Cardiac fibroblast (primary cell): ENCODE measurements around the gene CAPZA2.
A peak's percentile ranks its signal among the peaks of the same experiment; 100 is the strongest.

Source experiments
- DNase-seq, 2 donors: peaks; one replicate each; pipeline versions ENCODE4 v3.0.0 to v3.0.0-alpha.2; 2010; ENCODE audit warnings: low read depth in 2 of 2
- H3K4me3 ChIP-seq, 2 donors: replicated peaks in 1 of 2; 1 replicate in 1 of 2; 2 replicates in 1 of 2; pipeline ENCODE4 v1.5.1; 2011; ENCODE audit warnings: low read depth in 2 of 2, low read length in 2 of 2, mild to moderate bottlenecking in 2 of 2, moderate library complexity in 1 of 2
- CTCF ChIP-seq: IDR thresholded peaks from one replicate; pipeline ENCODE4 v1.5.1; 2011; ENCODE audit warnings: low read depth, mild to moderate bottlenecking, low read length, inconsistent platforms

The CAPZA2 gene

DNA sequence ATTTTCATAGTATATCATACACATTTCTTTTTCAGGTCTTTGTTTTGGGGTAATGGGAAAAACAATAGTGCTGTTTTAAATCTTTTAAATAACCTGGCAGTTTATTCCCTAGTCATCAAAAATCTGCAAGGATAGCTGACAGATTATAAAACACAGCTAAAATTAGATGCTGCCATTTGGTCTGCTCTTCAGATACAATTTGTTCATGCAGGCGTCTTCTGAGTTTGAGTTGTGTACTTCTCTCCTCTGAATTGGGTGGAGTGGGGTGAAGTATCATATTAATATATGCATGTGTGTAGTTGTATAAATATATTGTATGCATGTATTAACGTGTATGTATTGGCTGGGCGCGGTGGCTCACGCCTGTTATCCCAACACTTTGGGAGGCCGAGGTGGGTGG lies 48.0 kb downstream of the CAPZA2 start:
- no peak for TF ChIP-seq CTCF
- DNase-seq: no peak
- no peak overlapping the region for H3K4me3 ChIP-seq

- no peak overlapping the region for H3K4me3 ChIP-seq
- TF ChIP-seq CTCF: no peak
- DNase-seq: no peak
These were observed 49.4 kb downstream of the CAPZA2 start for GRCh38 chr7:116911801-116912200.

GRCh38 chr7:116912269-116912909 lies 50.0 kb downstream of the CAPZA2 start:
- DNase-seq: no peak
- no peak overlapping the region for H3K4me3 ChIP-seq
- TF ChIP-seq CTCF: no peak

DNA sequence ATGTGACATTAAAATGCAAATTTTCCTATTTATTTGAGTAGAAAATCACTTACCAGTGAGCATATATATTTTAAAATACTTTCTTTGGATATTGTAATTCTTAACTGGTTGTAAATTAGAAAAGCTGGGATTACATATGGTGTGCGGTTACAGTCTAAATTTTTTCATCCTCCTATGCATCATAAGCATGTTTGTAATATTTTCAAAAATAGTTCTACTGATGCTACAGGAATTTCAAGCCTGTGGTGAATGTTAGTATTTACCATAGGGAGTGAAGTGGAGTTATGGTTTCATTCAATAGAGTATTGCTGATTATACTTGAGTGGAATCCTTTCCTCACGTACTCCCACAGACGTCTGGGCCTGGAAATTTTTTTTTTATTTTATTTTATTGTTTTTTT lies 56.3 kb downstream of the CAPZA2 start:
- H3K4me3 ChIP-seq: no peak overlapping the region
- no peak for DNase-seq
- TF ChIP-seq CTCF: no peak

DNA sequence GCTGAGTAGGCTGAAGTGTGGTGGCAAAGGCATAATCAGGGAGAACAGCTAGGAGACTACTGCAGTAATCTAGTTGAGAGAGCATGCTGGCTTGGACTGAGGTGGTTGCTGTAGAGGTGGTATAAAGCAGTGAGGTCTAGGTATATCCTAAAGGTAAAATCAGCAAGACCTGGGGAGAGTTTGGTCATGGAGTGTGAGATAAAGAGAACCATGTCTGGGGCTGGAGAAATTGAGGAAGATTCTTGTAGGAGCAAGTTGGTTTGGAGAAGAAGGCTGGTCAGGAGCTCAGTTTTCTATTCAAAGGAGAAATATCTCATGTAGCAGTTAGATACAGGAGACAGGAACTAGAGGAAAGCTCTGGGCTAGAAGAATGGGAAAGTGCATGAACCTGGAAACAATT lies 58.0 kb downstream of the CAPZA2 start:
- H3K4me3 ChIP-seq: no peak overlapping the region
- DNase-seq: no peak
- TF ChIP-seq CTCF: no peak

DNA sequence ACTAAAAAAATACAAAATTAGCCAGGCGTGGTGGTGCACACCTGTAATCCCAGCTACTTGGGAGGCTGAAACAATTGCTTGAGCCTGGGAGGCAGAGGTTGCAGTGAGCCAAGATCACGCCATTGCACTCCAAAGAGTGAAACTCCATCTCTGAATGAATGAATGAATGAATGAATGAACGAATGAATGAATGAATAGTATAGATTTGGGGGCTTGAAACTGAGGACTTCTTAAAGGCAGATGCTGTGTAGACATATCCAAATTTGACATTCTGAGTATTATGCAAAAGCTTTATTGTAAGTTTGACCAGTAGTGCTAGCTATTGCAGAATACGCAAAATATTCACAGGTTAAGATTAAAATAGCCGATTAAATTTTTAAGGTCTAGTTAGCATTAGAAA lies 60.2 kb downstream of the CAPZA2 start:
- H3K4me3 ChIP-seq: no peak overlapping the region
- TF ChIP-seq CTCF: no peak
- no peak for DNase-seq

DNA sequence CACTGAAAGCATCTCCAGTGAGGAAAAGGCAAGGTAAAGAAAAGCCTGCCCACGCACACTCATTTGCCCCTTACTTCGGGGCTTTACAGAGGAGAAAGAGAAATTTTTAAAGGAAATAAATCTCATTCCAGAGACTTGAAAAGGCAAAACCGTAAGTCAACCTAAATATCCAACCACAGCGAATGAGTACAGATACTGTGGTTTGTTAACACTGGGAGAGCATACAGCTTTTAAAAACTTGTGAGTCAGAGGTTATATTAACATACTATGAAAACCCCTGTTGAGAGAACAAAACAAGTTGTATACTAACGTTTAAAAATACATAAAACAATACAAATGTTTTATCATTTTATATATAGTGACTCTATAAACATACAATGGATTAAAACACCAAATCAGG lies 62.4 kb downstream of the CAPZA2 start:
- TF ChIP-seq CTCF: no peak
- no peak overlapping the region for H3K4me3 ChIP-seq
- DNase-seq: peak in 1 of 2 donors; percentile 15
